HG03060 (cell line): ENCODE results near the gene CALML5.

Experiments
- ATAC-seq: cut with Tn5 transposase; IDR thresholded peaks from one replicate; pipeline ENCODE4 v1.9.1; 2021; ENCODE audit warnings: low read depth, moderate number of reproducible peaks; ENCODE audit not compliant: unreplicated experiment

CALML5 gene

GRCh38 chr10:5519054-5519453 lies 19.7 kb upstream of the CALML5 start:
- no peak for ATAC-seq

GRCh38 chr10:5518143-5518542 lies 18.8 kb upstream of the CALML5 start:
- ATAC-seq, result no peak

GRCh38 chr10:5517546-5517945 lies 18.2 kb upstream of the CALML5 start:
- no peak for ATAC-seq

- no peak for ATAC-seq
Measured at GRCh38 chr10:5515948-5516761, 16.8 kb upstream of the CALML5 start.

GRCh38 chr10:5514226-5514850 lies 15.0 kb upstream of the CALML5 start:
- ATAC-seq, result no peak

- ATAC-seq, result no peak
Measured at GRCh38 chr10:5512881-5513612, 13.7 kb upstream of the CALML5 start.

- no peak for ATAC-seq
Measured at GRCh38 chr10:5512331-5512730, 13.0 kb upstream of the CALML5 start.

- ATAC-seq, result no peak
Measured at GRCh38 chr10:5511885-5512280, 12.5 kb upstream of the CALML5 start.

- ATAC-seq, result no peak
Measured at GRCh38 chr10:5511231-5511884, 12.0 kb upstream of the CALML5 start.

- no peak for ATAC-seq
Measured at GRCh38 chr10:5510281-5511072, 11.1 kb upstream of the CALML5 start.

- ATAC-seq, result no peak
Measured at GRCh38 chr10:5509691-5510090, 10.3 kb upstream of the CALML5 start.

GRCh38 chr10:5509236-5509635 lies 9.9 kb upstream of the CALML5 start:
- ATAC-seq, result no peak

- ATAC-seq, result no peak
Measured at GRCh38 chr10:5508786-5509185, 9.4 kb upstream of the CALML5 start.

- no peak for ATAC-seq
Measured at GRCh38 chr10:5508161-5508604, 8.8 kb upstream of the CALML5 start.

- no peak for ATAC-seq
Measured at GRCh38 chr10:5507649-5508131, 8.3 kb upstream of the CALML5 start.

GRCh38 chr10:5506751-5507648 lies 7.6 kb upstream of the CALML5 start:
- no peak for ATAC-seq

GRCh38 chr10:5506246-5506645 lies 6.9 kb upstream of the CALML5 start:
- no peak for ATAC-seq

GRCh38 chr10:5504146-5505072 lies 5.0 kb upstream of the CALML5 start:
- no peak for ATAC-seq
